H1 (cell line): ENCODE measurements around the gene SPN. TPM values are rescaled to one million over a fixed set of nuclear protein-coding genes. Genes with fewer than 3 reads are reported as not detected.

Experiments
- CTCF ChIA-PET: fragments of 300-600 bp; sonication (Branson Sonifier 250); formaldehyde crosslinking; loops from one replicate; lab custom pipeline; 2021; ENCODE audit not compliant: partially characterized antibody; lab: Charles Lee
- POLR2A ChIA-PET: fragments of 300-600 bp; sonication (Branson Sonifier 250); formaldehyde crosslinking; loops from one replicate; lab custom pipeline; 2021; ENCODE audit warnings: inconsistent platforms; ENCODE audit not compliant: partially characterized antibody; lab: Charles Lee
- DNase-seq, 2 experiments: peaks; one replicate each; pipeline versions ENCODE4 v3.0.0 to v3.0.0-alpha.2; 2010 to 2022; ENCODE audit warnings: low spot score in 2 of 2, low read depth in 1 of 2, mixed read lengths in 1 of 2
- FAIRE-seq: peaks from 2 replicates; lab custom pipeline; 2011; peaks lifted over from hg19 to GRCh38; lab: Jason Lieb, UNC
- H2AFZ ChIP-seq: 2 replicates; pipeline ENCODE4 v1.8.1; 2012; ENCODE audit warnings: low read length, inconsistent platforms
- H2AK5ac ChIP-seq: 2 replicates; pipeline ENCODE4 v1.6.1; 2013; ENCODE audit warnings: low read depth, low read length
- H2BK120ac ChIP-seq: replicated peaks from 2 replicates; pipeline ENCODE3; 2013; ENCODE audit warnings: low read depth, low read length, inconsistent platforms
- H2BK12ac ChIP-seq: 2 replicates; pipeline ENCODE4 v1.6.1; 2013; ENCODE audit warnings: low read depth, low read length
- H2BK15ac ChIP-seq: 2 replicates; pipeline ENCODE4 v1.6.1; 2013; ENCODE audit warnings: low read length
- H2BK20ac ChIP-seq: 2 replicates; pipeline ENCODE4 v1.6.1; 2013; ENCODE audit warnings: low read length
- H2BK5ac ChIP-seq: 2 replicates; pipeline ENCODE4 v1.6.1; 2013; ENCODE audit warnings: low read depth, low read length
- H3K14ac ChIP-seq: 2 replicates; pipeline ENCODE4 v1.6.1; 2013; ENCODE audit warnings: inconsistent platforms; ENCODE audit not compliant: insufficient read length
- H3K18ac ChIP-seq: 2 replicates; pipeline ENCODE4 v1.6.1; 2013; ENCODE audit warnings: low read length; ENCODE audit errors: extremely low read depth
- H3K23ac ChIP-seq: 2 replicates; pipeline ENCODE4 v1.6.1; 2013; ENCODE audit warnings: inconsistent platforms; ENCODE audit not compliant: insufficient read length
- H3K23me2 ChIP-seq: 2 replicates; pipeline ENCODE4 v1.6.1; 2013; ENCODE audit warnings: low read depth, low read length
- H3K27ac ChIP-seq: 2 replicates; pipeline ENCODE4 v1.6.1; 2011; ENCODE audit warnings: low read depth, low read length, inconsistent platforms
- H3K27me3 ChIP-seq, 4 experiments: replicated peaks in 1 of 4; 1 replicate in 1 of 4; 2 replicates in 3 of 4; pipeline versions ENCODE4 v1.6.1 to v1.8.1; 2011 to 2013; ENCODE audit warnings: low read length in 3 of 4, mild to moderate bottlenecking in 3 of 4, inconsistent platforms in 2 of 4, mixed read lengths in 2 of 4, moderate library complexity in 1 of 4; ENCODE audit not compliant: control insufficient read depth in 3 of 4, insufficient read depth in 3 of 4; ENCODE audit errors: extremely low read depth in 1 of 4
- H3K36me3 ChIP-seq, 4 experiments: 2 replicates each; pipeline versions ENCODE4 v1.6.1 to v1.8.1; 2011 to 2013; ENCODE audit warnings: mild to moderate bottlenecking in 4 of 4, low read length in 3 of 4, moderate library complexity in 2 of 4, control low read depth in 1 of 4, inconsistent platforms in 1 of 4; ENCODE audit not compliant: insufficient read depth in 4 of 4, control insufficient read depth in 2 of 4
- H3K4ac ChIP-seq: replicated peaks from 2 replicates; pipeline ENCODE3; 2013; ENCODE audit warnings: low read length, low read depth, mixed read lengths, inconsistent platforms; ENCODE audit not compliant: insufficient read length
- H3K4me1 ChIP-seq, 4 experiments: replicated peaks in 1 of 4; 1 replicate in 1 of 4; 2 replicates in 3 of 4; pipeline versions ENCODE4 v1.6.1 to v1.8.1; 2011 to 2013; ENCODE audit warnings: low read length in 3 of 4, inconsistent platforms in 2 of 4, mixed read lengths in 1 of 4; ENCODE audit not compliant: insufficient read depth in 4 of 4, control insufficient read depth in 3 of 4
- H3K4me2 ChIP-seq, 2 experiments: 2 replicates each; pipeline versions ENCODE4 v1.6.1 to v1.8.1; 2011 to 2013; ENCODE audit warnings: low read depth in 2 of 2, low read length in 2 of 2, control low read depth in 1 of 2, inconsistent platforms in 1 of 2, mild to moderate bottlenecking in 1 of 2; ENCODE audit not compliant: insufficient read depth in 1 of 2
- H3K4me3 ChIP-seq, 4 experiments: fragments of 200-600, 300-600 bp in 1 of 4; sonication (generic), shearing (Covaris generic), sonication (Bioruptor Twin) in 1 of 4; 2 replicates each; pipeline versions ENCODE4 v1.5.1 to v1.8.1; 2011 to 2016; ENCODE audit warnings: low read length in 4 of 4, low read depth in 3 of 4, control low read depth in 2 of 4, inconsistent platforms in 2 of 4, mild to moderate bottlenecking in 2 of 4, mixed read lengths in 1 of 4, moderate library complexity in 1 of 4; ENCODE audit not compliant: insufficient read depth in 2 of 4; ENCODE audit errors: extremely low read depth in 1 of 4
- H3K56ac ChIP-seq: replicated peaks from 2 replicates; pipeline ENCODE3; 2013; ENCODE audit warnings: low read depth, mild to moderate bottlenecking, mixed read lengths, low read length, inconsistent platforms; ENCODE audit not compliant: insufficient read length
- H3K79me1 ChIP-seq: 2 replicates; pipeline ENCODE4 v1.6.1; 2013; ENCODE audit warnings: low read depth, low read length, control low read depth
- H3K79me2 ChIP-seq, 2 experiments: 2 replicates each; pipeline versions ENCODE4 v1.6.1 to v1.8.1; 2012 to 2013; ENCODE audit warnings: low read length in 2 of 2, mild to moderate bottlenecking in 2 of 2, inconsistent platforms in 1 of 2; ENCODE audit not compliant: insufficient read depth in 2 of 2, control insufficient read depth in 1 of 2
- H3K9ac ChIP-seq, 4 experiments: replicated peaks in 1 of 4; 1 replicate in 1 of 4; 2 replicates in 3 of 4; pipeline versions ENCODE4 v1.6.1 to v1.8.1; 2011 to 2013; ENCODE audit warnings: low read depth in 3 of 4, low read length in 3 of 4, control low read depth in 2 of 4, mild to moderate bottlenecking in 2 of 4, moderate library complexity in 2 of 4, inconsistent platforms in 1 of 4; ENCODE audit errors: extremely low read depth in 1 of 4
- H3K9me3 ChIP-seq, 2 experiments: 2 replicates each; pipeline versions ENCODE4 v1.6.1 to v1.8.1; 2012 to 2013; ENCODE audit warnings: mild to moderate bottlenecking in 2 of 2, moderate library complexity in 2 of 2, control low read depth in 1 of 2, inconsistent platforms in 1 of 2, low read depth in 1 of 2, low read length in 1 of 2, mixed read lengths in 1 of 2; ENCODE audit not compliant: insufficient read depth in 2 of 2
- H4K20me1 ChIP-seq, 2 experiments: replicated peaks in 1 of 2; 2 replicates each; pipeline versions ENCODE3 to v1.8.1; 2011 to 2013; ENCODE audit warnings: inconsistent platforms in 2 of 2, low read length in 2 of 2, mild to moderate bottlenecking in 1 of 2; ENCODE audit not compliant: insufficient read depth in 2 of 2, control insufficient read depth in 1 of 2
- H4K5ac ChIP-seq: 2 replicates; pipeline ENCODE4 v1.6.1; 2013; ENCODE audit warnings: low read length, low read depth, mixed read lengths, inconsistent platforms; ENCODE audit not compliant: insufficient read length
- H4K8ac ChIP-seq: 2 replicates; pipeline ENCODE4 v1.8.0; 2013; ENCODE audit warnings: mild to moderate bottlenecking, moderate library complexity, low read length, inconsistent platforms; ENCODE audit not compliant: insufficient read depth; ENCODE audit errors: extremely low read depth
- H4K91ac ChIP-seq: replicated peaks from 2 replicates; pipeline ENCODE3; 2013; ENCODE audit warnings: low read length, mixed read lengths, inconsistent platforms; ENCODE audit not compliant: insufficient read length
- BRCA1 ChIP-seq: IDR thresholded peaks from 2 replicates; pipeline ENCODE4 v1.6.1; 2012; ENCODE audit warnings: low read depth, low read length, improper control_type of control experiment
- EP300 ChIP-seq, 2 experiments: IDR thresholded peaks; 1 replicate in 1 of 2; 2 replicates in 1 of 2; pipeline ENCODE4 v1.6.1; 2011 to 2012; ENCODE audit warnings: low read depth in 2 of 2, low read length in 2 of 2, mild to moderate bottlenecking in 2 of 2, borderline replicate concordance in 1 of 2, inconsistent platforms in 1 of 2, moderate library complexity in 1 of 2
- GTF2F1 ChIP-seq: IDR thresholded peaks from 2 replicates; pipeline ENCODE4 v1.6.1; 2012; ENCODE audit warnings: low read depth, low read length, improper control_type of control experiment, borderline replicate concordance
- HDAC6 ChIP-seq: IDR thresholded peaks from one replicate; pipeline ENCODE4 v1.7.1; 2012; ENCODE audit warnings: low read depth, mild to moderate bottlenecking, inconsistent platforms, low read length, moderate library complexity
- KDM5A ChIP-seq: fragments of 200-600 bp; IDR thresholded peaks from 2 replicates; pipeline ENCODE4 v1.7.1; 2012; ENCODE audit warnings: mild to moderate bottlenecking, low read length, inconsistent platforms, mixed read lengths
- PHF8 ChIP-seq: fragments of 200-600 bp; sonication (generic); conservative IDR thresholded peaks from 2 replicates; pipeline ENCODE4 v1.7.1; 2012; ENCODE audit warnings: low read depth, mild to moderate bottlenecking, inconsistent platforms, low read length, moderate library complexity
- SP1 ChIP-seq: IDR thresholded peaks from 2 replicates; pipeline ENCODE4 v1.6.1; 2011; ENCODE audit warnings: low read depth, low read length
- WGBS, 2 experiments: shearing (Covaris generic) in 1 of 2; methylation state at CpG; one replicate each; pipeline versions ENCODE4 v1.1.6 to v1.1.7; 2013 to 2015; ENCODE audit warnings: low lambda C conversion rate in 2 of 2, mixed read lengths in 2 of 2, inconsistent platforms in 1 of 2, low coverage in 1 of 2, missing lambda C conversion rate in 1 of 2; ENCODE audit not compliant: insufficient replicate concordance in 2 of 2, insufficient coverage in 1 of 2, insufficient read length in 1 of 2; ENCODE audit errors: extremely low coverage in 1 of 2, missing lambda C conversion rate in 1 of 2; 5-methylcytosine and 5-hydroxymethylcytosine counted together
- polyA plus RNA-seq, 7 experiments: library from polyadenylated mRNA; depleted of rRNA in 3 of 7; stranded (reverse) in 5 of 7; unstranded in 2 of 7; fragments of >200 nt in 5 of 7; fragments of 200-250 nt in 2 of 7; gene quantifications; 1 replicate in 5 of 7; 2 replicates in 1 of 7; 4 replicates in 1 of 7; pipeline versions ENCODE4 v1.2.1 to v1.2.3, GENCODE V29; 2011 to 2013; ENCODE audit warnings: missing spikeins in 2 of 7, mixed read lengths in 2 of 7
- total RNA-seq: library from RNA; stranded (reverse); fragmentation: NEBNext Ultra II Directional; extraction: Animal tissue kit (Norgen Biotek cat#: 25700); gene quantifications from 2 replicates; pipeline ENCODE4 v1.2.1, GENCODE V29; 2021

SPN gene
- total and polyA plus RNA-seq, 2 of the 8 experiments (the other 6 are each of a cell fraction or from before 2014, with no cell fraction given), result 1.5 to 1.8 TPM

DNA sequence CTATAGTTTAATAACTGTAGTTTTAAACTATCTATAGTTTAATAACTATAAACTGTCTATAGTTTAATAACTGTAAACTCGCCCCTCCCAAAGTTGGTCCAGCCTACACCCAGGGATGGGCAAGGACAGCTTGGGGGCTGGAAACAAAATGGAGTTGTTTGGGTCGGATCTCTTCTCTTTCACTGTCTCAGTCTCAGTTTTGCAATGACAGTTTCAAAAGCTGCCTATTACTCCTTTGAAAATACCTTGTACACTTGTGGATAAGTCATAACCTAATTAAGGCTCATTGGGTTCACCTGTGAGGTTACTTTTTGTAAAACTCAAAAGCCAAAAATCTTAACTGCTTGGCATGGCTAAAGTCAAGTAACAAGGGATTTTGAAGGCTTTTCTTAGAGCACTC lies 51.3 kb downstream of the SPN start:
- Histone ChIP-seq H3K79me1 (peaks cover 3% of the 10 kb centered on the region), H4K91ac (no peak overlapping the region), H4K5ac (no peak overlapping the region), H4K8ac (no peak overlapping the region), H3K4me3 (no peak overlapping the region), H4K20me1 (peaks cover 5% of the 10 kb centered on the region in 2 experiments), H3K27me3 (no peaks in the 10 kb centered on the region), H3K18ac (no peak overlapping the region), H2BK20ac (no peak overlapping the region), H2AK5ac (no peak overlapping the region), H3K79me2 (peaks cover 10 to 86% of the 10 kb centered on the region in 2 experiments), H3K14ac (no peak overlapping the region), H2BK12ac (no peak overlapping the region), H2BK120ac (no peak overlapping the region), H3K4me2 (no peak overlapping the region), H2BK15ac (no peak overlapping the region), H3K4ac (no peak overlapping the region), H2BK5ac (no peak overlapping the region), H3K36me3 (peaks cover 5 to 72% (median 26%) of the 10 kb centered on the region in 4 experiments), H3K23me2 (peaks cover 3% of the 10 kb centered on the region; the same call in 1 of the 2 replicates), H3K9ac (no peak overlapping the region), H3K4me1 (peaks cover 2 to 12% (median 4%) of the 10 kb centered on the region in 4 experiments; a peak in 4 of 7 replicates), H3K23ac (no peak overlapping the region), H2AFZ (no peak overlapping the region), H3K27ac (no peak overlapping the region), H3K9me3 (no peaks in the 10 kb centered on the region), H3K56ac (no peak overlapping the region)
- POLR2A ChIA-PET, result interaction anchor here (1.0 to 26.3 kb wide), 7 partner anchors 9 to 79 kb away, joined by 3 to 490 read pairs (median 9); no protein-coding TSS in a partner anchor
- DNase-seq (no peak), FAIRE-seq (no peak)
- 98% methylated on average over 2 of the region's 2 CpGs; no CpG with 5 or more reads in 1 of the 2 experiments for WGBS, 2 experiments
- TF ChIP-seq KDM5A, result no peak
- no peak for TF ChIP-seq SP1
- TF ChIP-seq EP300 (IDR thresholded peaks at IDR 0.05; ENCODE audit: borderline replicate concordance in 1 of 2, low read depth in 2 of 2, low read length in 2 of 2), result no peak
- no peak for TF ChIP-seq PHF8
- no peak for TF ChIP-seq GTF2F1
- no peak for TF ChIP-seq HDAC6
- TF ChIP-seq BRCA1, result no peak
- CTCF ChIA-PET, result interaction anchor here (1.2 to 12.2 kb wide), 5 partner anchors 14 to 68 kb away, joined by 3 to 138 read pairs (median 8); no protein-coding TSS in a partner anchor
